Activated T-helper 17 cell treated with anti-CD3 and anti-CD28 coated beads, Interleukin-2, amount 50 U/mL, for 72 hours (primary cell): ENCODE measurements around the gene GRID1. TPM values are rescaled to one million over a fixed set of nuclear protein-coding genes. Genes with fewer than 3 reads are reported as not detected.

Experiments
- ATAC-seq: fragments of 150-1000 bp; cut with Tn5 transposase; replicated peaks from 2 replicates; pipeline ENCODE4 v1.10.0; 2021; ENCODE audit warnings: mild to moderate bottlenecking, moderate library complexity
- H3K27ac Mint-ChIP-seq: one replicate; pipeline ENCODE4 v1.8.0; 2022; ENCODE audit warnings: mixed read lengths
- H3K27me3 Mint-ChIP-seq: one replicate; pipeline ENCODE4 v1.8.0; 2022; ENCODE audit warnings: mixed read lengths
- H3K36me3 Mint-ChIP-seq: one replicate; pipeline ENCODE4 v1.8.0; 2022; ENCODE audit warnings: low read depth, mild to moderate bottlenecking, mixed read lengths
- H3K4me1 Mint-ChIP-seq: one replicate; pipeline ENCODE4 v1.8.0; 2022; ENCODE audit warnings: mixed read lengths
- H3K4me3 Mint-ChIP-seq: one replicate; pipeline ENCODE4 v1.8.0; 2022; ENCODE audit warnings: mild to moderate bottlenecking, mixed read lengths
- H3K9me3 Mint-ChIP-seq: one replicate; pipeline ENCODE4 v1.8.0; 2022; ENCODE audit warnings: mixed read lengths
- total RNA-seq, 2 donors: library from RNA; stranded (reverse); gene quantifications; one replicate each; pipeline ENCODE4 v1.2.3, GENCODE V29; 2022

The GRID1 gene
- total RNA-seq, 2 donors from 2014 or later, result not detected

DNA sequence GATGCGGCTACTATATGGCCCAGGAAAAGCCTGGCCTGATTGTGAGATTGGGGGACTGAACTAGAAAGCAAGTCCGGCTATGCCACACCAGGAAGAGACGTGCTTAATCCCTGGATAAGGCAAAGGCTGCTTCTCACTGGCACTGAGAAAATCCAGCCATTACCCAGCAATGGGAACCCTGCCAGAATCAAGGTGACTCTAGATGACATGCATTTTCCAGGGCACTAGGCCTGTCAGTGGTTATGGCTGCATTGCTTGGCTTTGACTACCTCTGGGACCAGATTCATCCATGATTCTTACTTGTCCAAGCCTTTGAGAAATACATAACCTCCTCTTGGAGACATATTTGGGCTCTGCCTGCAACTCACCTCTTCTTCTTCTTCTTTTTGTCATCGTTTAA lies 317.2 kb downstream of the GRID1 start:
- no peak for ATAC-seq
- Mint-ChIP-seq H3K9me3 (no peaks in the 10 kb centered on the region), H3K4me1 (peaks cover 17% of the 10 kb centered on the region), H3K36me3 (no peaks in the 10 kb centered on the region), H3K4me3 (no peak overlapping the region), H3K27me3 (peaks cover 23% of the 10 kb centered on the region), H3K27ac (no peak overlapping the region)

DNA sequence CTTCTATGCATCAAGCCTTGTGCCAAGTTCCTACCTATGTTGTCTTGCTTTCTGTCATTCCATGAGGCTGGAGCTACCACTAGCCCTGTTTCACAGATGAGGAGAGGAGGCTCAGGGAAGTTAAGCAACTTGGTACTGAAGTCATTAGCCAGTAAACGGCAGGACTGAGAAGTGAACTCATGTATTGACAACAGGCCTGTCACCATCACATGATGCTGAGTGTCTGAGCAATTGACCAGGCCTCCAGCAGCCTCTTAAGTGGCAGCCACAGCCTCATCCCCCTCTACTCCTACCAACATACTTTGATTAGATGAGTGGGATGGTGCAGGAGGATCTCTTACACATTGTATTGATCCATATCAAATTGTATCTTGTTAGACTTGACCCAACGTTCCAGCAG lies 317.6 kb downstream of the GRID1 start:
- Mint-ChIP-seq H3K4me1 (peaks cover 17% of the 10 kb centered on the region), H3K4me3 (no peak overlapping the region), H3K27me3 (peaks cover 23% of the 10 kb centered on the region), H3K36me3 (no peaks in the 10 kb centered on the region), H3K9me3 (no peaks in the 10 kb centered on the region), H3K27ac (no peak overlapping the region)
- no peak for ATAC-seq

DNA sequence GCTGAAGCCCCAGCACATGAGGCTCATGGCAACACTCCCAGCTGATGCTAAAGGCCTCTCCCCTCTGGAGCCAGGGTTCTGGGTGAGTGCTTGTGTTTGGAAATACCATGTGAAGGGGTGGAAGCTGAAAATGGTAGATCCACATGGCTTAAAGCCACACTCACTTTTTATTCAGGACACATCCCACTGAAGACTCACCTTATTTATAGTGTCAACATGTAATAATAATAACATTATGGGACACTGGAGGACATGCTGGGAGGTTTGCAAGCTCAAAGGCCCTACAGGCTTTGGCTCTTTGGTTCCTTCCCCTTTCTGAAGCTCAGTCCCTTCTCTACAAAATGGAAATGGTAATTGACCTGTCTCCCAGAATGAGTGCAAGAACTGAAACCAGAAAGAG lies 318.0 kb downstream of the GRID1 start:
- Mint-ChIP-seq H3K36me3 (no peaks in the 10 kb centered on the region), H3K27me3 (peaks cover 19% of the 10 kb centered on the region), H3K27ac (no peak overlapping the region), H3K9me3 (no peaks in the 10 kb centered on the region), H3K4me1 (peaks cover 17% of the 10 kb centered on the region), H3K4me3 (no peak overlapping the region)
- no peak for ATAC-seq

DNA sequence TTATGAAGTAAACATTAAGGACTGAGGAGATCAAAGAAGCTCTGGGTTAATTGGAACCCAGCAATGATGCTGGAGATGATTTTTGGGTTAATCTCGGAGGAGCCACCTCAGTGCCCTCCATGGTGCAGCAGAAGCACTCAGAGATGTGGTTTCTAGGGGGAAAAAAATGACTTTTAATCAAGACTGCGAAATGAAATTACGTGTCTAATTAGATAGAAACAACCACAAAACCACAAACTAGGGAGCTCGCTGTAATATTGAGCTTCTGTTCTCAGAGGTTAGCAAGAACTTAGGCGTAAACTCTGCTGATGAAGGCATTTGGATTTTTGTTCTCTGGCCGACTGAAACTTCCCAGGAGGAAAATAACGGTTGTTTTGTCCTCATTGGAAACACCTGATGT lies 319.0 kb downstream of the GRID1 start:
- H3K4me1 Mint-ChIP-seq, result peaks cover 17% of the 10 kb centered on the region
- H3K27ac Mint-ChIP-seq, result peak overlapping the region; percentile 77
- no peaks in the 10 kb centered on the region for H3K9me3 Mint-ChIP-seq
- peak overlapping the region; percentile 44 for H3K4me3 Mint-ChIP-seq
- H3K27me3 Mint-ChIP-seq, result peaks cover 19% of the 10 kb centered on the region
- H3K36me3 Mint-ChIP-seq, result no peaks in the 10 kb centered on the region
- peak; percentile 87 for ATAC-seq

DNA sequence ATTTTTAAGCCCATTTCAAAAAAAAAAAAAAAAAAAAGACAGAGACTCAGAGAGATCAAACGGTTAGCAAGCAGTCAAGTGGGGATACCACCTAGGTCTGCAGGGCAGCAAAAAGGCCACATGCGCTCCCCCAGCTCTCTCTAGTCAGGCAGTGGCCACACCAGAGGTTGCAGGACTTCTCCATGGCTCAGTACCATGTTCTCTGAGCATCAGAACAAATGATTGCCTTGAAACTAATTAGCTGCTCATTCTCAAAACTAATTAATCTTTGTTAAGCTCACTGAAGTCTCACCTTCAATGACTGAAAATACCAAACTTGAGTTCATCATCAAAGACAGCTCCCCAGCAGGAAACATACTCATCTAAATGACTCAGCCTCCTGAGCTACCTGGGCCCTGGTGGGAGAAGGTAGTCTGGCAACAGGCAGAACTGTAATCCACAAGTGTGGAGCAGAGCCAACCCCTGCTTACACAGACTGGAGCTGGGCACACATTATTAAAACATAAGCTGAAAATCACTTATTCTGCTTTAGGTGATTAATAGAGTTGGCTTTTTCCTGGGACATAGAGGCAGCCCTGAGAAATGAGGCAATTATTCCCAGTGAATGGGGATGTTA lies 319.6 kb downstream of the GRID1 start:
- H3K36me3 Mint-ChIP-seq, result no peaks in the 10 kb centered on the region

DNA sequence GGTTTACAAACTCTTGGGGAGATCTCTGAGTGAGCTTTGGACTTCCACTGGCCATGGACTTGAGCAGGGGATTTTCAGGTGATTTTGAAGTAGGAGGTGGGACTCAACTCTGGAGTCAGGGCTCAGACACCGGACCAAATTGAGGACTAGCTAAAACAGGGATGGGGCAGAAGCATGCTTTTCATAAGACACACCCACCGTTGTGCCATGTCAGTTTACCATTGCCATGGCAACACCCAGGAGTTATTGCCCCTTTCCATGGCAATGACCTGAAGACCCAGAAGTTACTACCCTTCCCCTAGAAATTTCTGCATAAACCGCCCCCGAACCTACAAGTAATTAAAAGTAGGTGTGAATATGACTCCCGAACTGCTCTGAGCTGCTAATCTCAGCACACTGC lies 320.7 kb downstream of the GRID1 start:
- H3K4me1 Mint-ChIP-seq, result peaks cover 17% of the 10 kb centered on the region
- no peak overlapping the region for H3K4me3 Mint-ChIP-seq
- ATAC-seq, result no peak
- H3K36me3 Mint-ChIP-seq, result no peaks in the 10 kb centered on the region
- H3K9me3 Mint-ChIP-seq, result no peaks in the 10 kb centered on the region
- peaks cover 19% of the 10 kb centered on the region for H3K27me3 Mint-ChIP-seq
- no peak overlapping the region for H3K27ac Mint-ChIP-seq

More for the DNA sequence above, 319.6 kb downstream of the GRID1 start:
- Mint-ChIP-seq H3K9me3 (no peaks in the 10 kb centered on the region), H3K27ac (peak overlapping the region; percentile 77), H3K27me3 (peaks cover 19% of the 10 kb centered on the region), H3K4me3 (peak overlapping the region; percentile 44), H3K4me1 (peaks cover 17% of the 10 kb centered on the region)
- peak; percentile 79 for ATAC-seq

DNA sequence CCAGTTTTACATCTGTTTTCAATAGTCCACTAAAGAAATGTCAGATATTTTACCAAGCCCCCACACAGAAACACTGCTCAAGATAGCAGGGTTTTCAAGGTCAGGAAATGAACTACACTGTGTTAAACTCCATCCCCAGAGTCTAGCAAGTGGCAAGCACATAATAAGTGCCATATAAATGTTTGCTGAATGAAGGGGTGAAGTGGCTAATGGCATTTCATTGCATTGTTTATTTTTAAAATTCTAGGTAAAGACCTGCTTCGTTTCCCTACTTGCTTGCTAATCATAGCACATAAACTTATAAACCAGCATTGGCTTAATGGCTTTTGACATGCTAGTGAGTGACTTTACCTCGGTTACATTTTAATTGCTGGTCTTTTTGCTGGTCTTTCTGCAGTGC lies 322.6 kb downstream of the GRID1 start:
- no peaks in the 10 kb centered on the region for H3K9me3 Mint-ChIP-seq
- no peaks in the 10 kb centered on the region for H3K36me3 Mint-ChIP-seq
- H3K4me3 Mint-ChIP-seq, result no peak overlapping the region
- H3K4me1 Mint-ChIP-seq, result peaks cover 17% of the 10 kb centered on the region
- H3K27ac Mint-ChIP-seq, result no peak overlapping the region
- H3K27me3 Mint-ChIP-seq, result peaks cover 17% of the 10 kb centered on the region
- ATAC-seq, result no peak

DNA sequence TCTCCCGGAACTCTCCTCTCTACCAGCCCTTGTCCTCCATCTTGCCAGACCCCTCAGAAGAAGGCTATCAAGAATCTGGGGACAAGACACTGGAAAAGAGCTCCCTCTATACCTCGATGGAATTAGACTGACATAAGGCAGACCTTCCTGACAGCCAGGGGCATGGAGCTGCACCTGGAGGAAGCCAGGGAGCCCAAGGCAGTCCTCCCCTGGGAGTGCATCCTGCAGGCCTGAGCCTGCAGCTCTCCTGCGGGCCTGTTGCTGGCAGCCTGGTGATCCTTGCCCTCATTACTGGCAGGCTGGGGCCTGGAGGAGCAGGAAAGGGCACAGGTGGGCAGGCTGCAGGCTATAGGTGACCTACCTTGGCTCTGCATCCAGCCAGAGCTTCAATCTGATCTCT lies 323.4 kb downstream of the GRID1 start:
- Mint-ChIP-seq H3K27me3 (peaks cover 20% of the 10 kb centered on the region), H3K36me3 (no peaks in the 10 kb centered on the region), H3K4me1 (peaks cover 17% of the 10 kb centered on the region), H3K9me3 (no peaks in the 10 kb centered on the region), H3K27ac (no peak overlapping the region), H3K4me3 (no peak overlapping the region)
- no peak for ATAC-seq

DNA sequence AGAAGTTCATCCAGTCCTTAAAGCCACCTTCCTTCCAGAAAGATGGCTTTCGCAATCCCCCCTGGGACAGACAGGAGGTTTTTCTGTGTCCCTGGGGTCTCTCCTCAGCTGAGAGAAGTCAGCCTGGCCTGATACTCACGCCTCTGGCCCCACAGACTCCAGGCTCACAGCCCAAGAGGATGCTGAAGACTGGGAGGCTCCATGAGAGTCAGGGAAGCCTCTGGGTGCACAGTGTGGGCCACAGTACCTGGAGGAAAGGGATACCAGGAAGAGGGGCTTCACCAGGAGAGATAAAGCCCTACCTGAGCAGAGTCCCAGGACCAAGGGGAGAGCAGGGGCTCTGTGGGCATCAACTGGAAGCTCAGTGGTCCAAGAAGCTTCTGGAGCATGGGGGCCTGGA lies 324.4 kb downstream of the GRID1 start:
- Mint-ChIP-seq H3K36me3 (no peaks in the 10 kb centered on the region), H3K4me1 (peaks cover 13% of the 10 kb centered on the region), H3K4me3 (no peak overlapping the region), H3K9me3 (no peaks in the 10 kb centered on the region), H3K27me3 (peaks cover 20% of the 10 kb centered on the region), H3K27ac (no peak overlapping the region)
- no peak for ATAC-seq

DNA sequence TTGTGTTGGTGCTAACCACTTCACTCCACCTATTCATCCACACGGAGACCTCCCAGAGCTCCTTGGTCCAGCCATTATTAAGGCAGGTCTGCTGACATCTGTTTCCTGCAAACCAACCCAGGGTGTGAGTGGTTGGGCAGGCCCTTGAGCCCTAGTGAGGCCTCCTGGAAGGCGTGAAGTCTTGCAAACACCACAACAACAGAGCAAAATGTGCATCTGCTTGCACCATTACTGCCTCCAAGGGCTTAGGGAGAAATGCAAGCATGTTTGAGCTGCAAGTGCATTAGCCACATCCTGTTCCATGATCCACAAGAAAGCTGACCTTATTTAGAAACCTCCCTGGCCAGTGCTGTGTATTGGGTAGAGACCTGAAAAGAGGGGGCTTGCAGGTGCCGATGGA lies 325.5 kb downstream of the GRID1 start:
- Mint-ChIP-seq H3K4me1 (peaks cover 3% of the 10 kb centered on the region), H3K36me3 (no peaks in the 10 kb centered on the region), H3K27ac (no peak overlapping the region), H3K4me3 (no peak overlapping the region), H3K9me3 (no peaks in the 10 kb centered on the region), H3K27me3 (peaks cover 16% of the 10 kb centered on the region)
- ATAC-seq, result no peak

DNA sequence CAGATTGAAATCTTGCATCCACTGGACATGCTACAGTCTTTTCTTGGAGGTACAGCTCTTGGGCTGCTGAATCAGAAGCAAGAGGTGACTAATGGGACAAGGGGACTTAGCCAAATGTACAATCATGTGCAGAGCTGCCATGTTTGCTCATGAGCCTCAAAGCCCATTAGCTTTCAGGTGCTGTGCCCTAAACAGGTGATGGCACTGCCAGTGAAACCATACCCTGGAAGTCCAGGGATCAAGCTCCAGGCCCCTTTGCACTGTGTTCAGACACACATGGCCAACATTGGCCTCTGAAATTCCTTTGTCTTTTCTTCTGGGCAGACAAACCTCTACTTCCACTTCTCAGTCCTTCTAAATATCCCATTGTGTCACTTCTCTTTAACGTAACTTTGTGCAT lies 328.2 kb downstream of the GRID1 start:
- no peak overlapping the region for H3K4me3 Mint-ChIP-seq
- H3K4me1 Mint-ChIP-seq, result no peaks in the 10 kb centered on the region
- no peaks in the 10 kb centered on the region for H3K36me3 Mint-ChIP-seq

DNA sequence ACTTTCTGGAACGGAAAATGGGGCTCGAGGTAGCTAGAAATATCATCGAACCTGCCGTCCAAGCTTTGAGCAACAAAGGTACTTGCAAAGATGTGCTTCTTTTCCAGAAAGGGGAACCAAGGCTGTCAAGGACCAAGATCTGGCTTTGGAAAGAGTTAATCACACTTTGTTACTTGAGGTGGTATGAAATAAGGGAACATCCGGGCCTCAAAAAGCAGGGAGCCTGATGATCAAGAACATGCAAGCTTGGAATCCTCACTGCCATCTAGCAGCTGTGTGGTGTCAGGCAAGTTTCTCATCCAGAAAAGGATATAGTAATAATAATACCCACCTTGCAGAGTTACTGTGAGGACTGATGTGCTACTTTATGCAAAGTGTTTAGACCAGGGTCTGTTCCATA lies 329.5 kb downstream of the GRID1 start:
- no peak for ATAC-seq
- Mint-ChIP-seq H3K36me3 (no peaks in the 10 kb centered on the region), H3K4me1 (no peaks in the 10 kb centered on the region)

More for the DNA sequence above, 328.2 kb downstream of the GRID1 start:
- no peaks in the 10 kb centered on the region for H3K9me3 Mint-ChIP-seq
- no peak for ATAC-seq
- no peak overlapping the region for H3K27ac Mint-ChIP-seq
- peaks cover 5% of the 10 kb centered on the region for H3K27me3 Mint-ChIP-seq

DNA sequence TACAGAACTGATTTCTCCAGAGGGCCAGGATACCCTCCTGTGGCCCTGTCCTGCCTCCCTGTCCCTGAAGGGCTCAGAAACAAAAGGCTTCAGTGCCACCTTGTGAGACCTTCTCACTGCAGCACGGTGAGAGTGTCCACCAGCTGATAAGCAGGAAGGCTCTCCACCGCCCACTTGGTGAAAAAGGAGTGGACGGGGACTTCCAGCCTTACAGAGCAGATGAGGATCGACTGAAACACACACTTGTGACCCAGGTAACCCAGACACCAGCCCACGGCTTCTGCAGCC lies 330.1 kb downstream of the GRID1 start:
- H3K4me3 Mint-ChIP-seq, result no peak overlapping the region
- H3K4me1 Mint-ChIP-seq, result no peaks in the 10 kb centered on the region
- ATAC-seq, result no peak
- H3K9me3 Mint-ChIP-seq, result no peaks in the 10 kb centered on the region
- H3K27me3 Mint-ChIP-seq, result peaks cover 9% of the 10 kb centered on the region
- H3K27ac Mint-ChIP-seq, result no peak overlapping the region
- no peaks in the 10 kb centered on the region for H3K36me3 Mint-ChIP-seq

More for the DNA sequence above, 329.5 kb downstream of the GRID1 start:
- H3K9me3 Mint-ChIP-seq, result no peaks in the 10 kb centered on the region
- no peak overlapping the region for H3K27ac Mint-ChIP-seq
- H3K27me3 Mint-ChIP-seq, result peaks cover 5% of the 10 kb centered on the region
- H3K4me3 Mint-ChIP-seq, result no peak overlapping the region

DNA sequence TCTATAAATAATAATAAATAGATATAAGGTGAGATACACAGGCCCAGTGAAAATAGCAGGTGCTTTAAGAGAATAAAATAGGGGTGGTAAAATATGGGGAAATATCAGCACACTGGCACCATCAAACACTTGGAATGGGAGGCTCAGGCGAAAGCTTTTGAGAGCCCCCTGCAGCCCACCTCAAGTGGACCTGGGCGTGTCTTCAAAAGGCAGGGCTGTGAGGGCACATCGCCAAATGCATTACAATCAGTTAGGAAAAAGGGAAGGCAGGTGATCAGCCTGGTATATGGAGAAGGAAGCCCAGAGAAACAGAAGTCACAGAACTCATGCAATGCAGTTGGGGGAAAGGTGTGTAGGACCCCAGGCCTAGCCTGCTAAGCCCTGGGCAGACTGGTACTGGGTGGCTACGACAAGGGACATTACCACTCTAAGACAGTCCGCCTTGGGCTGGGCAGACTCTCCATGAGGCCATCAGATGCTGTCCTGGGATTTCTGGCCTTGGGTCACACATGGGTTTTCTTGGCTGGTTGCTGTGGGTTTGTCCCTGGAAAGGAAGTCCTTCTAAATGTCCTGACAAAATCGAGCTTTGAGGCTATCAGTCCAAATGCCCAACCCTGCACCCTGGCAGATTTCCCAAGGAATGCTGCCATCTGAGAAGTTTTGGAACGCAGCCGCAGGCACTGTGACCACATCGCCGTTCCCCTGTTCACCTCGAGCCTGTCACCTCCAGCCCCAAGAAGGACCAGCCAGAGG lies 330.6 kb downstream of the GRID1 start:
- H3K4me3 Mint-ChIP-seq, result no peak overlapping the region
- H3K36me3 Mint-ChIP-seq, result no peaks in the 10 kb centered on the region
- H3K4me1 Mint-ChIP-seq, result no peaks in the 10 kb centered on the region
- H3K27ac Mint-ChIP-seq, result no peak overlapping the region
- H3K9me3 Mint-ChIP-seq, result no peaks in the 10 kb centered on the region
- ATAC-seq, result no peak
- peaks cover 9% of the 10 kb centered on the region for H3K27me3 Mint-ChIP-seq

DNA sequence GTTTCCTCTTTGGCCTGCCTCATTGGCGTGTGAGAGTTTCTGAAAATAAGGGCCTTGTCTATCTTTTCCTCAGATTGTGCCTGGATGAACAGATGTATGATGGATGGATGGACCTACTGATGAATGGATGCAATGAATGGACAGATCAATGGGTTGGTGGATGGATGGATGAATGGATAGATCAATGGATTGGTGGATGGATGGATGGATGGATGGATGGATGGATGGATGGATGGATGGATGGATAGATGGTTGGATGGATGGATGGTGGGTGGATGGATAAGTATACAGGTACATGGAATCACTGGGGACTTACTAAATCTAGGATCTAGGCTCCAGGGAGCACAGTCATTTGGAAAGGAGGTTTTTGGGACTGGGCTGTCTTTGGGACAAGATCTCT lies 331.9 kb downstream of the GRID1 start:
- peaks cover 14% of the 10 kb centered on the region for H3K27me3 Mint-ChIP-seq
- H3K27ac Mint-ChIP-seq, result no peak overlapping the region
- H3K9me3 Mint-ChIP-seq, result no peaks in the 10 kb centered on the region
- no peak for ATAC-seq
- H3K4me3 Mint-ChIP-seq, result no peak overlapping the region
- no peaks in the 10 kb centered on the region for H3K4me1 Mint-ChIP-seq
- H3K36me3 Mint-ChIP-seq, result no peaks in the 10 kb centered on the region
